PC-9 (cell line): ENCODE measurements around the gene RAB4A.

ENCODE experiments used
- EZH2 ChIP-seq: fragments of 200-600 bp; sonication (generic); IDR thresholded peaks from 2 replicates; pipeline ENCODE4 v1.8.0; 2017; ENCODE audit warnings: antibody characterized with exemption, low read depth
- TF ChIP-seq, protein P1 (sequence below): fragments of 200-600 bp; sonication (generic); conservative IDR thresholded peaks from 2 replicates; pipeline ENCODE4 v1.6.1; 2017; ENCODE audit warnings: mixed run types, antibody characterized with exemption, mild to moderate bottlenecking, moderate library complexity

DNA sequence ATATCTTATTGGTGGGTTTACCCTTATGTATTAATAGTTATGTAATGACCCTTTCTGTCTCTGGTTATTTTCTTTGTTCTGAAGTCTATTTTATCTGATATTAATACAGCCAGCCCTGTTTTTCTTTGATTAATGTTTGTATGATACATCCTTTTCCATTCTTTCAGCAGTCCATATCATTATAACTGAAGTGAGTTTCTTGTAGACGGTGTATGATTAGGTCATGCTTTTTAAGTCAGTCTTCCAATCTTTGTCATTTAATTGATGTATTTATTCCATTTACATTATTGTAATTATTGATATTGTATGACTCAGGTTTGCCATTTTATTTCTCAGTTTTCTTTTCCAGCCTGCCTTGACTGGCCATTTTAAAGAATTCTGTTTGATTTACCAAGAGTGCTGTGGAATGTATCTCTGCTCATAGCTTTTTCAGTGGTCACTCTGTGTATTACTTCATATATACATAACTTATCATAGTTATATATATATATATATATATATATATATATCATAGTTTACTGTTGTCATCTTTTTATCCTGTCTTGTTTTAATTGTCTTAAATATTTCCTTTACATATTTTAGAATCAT is 10.5 kb downstream of the RAB4A start:
- TF ChIP-seq, protein P1, sequence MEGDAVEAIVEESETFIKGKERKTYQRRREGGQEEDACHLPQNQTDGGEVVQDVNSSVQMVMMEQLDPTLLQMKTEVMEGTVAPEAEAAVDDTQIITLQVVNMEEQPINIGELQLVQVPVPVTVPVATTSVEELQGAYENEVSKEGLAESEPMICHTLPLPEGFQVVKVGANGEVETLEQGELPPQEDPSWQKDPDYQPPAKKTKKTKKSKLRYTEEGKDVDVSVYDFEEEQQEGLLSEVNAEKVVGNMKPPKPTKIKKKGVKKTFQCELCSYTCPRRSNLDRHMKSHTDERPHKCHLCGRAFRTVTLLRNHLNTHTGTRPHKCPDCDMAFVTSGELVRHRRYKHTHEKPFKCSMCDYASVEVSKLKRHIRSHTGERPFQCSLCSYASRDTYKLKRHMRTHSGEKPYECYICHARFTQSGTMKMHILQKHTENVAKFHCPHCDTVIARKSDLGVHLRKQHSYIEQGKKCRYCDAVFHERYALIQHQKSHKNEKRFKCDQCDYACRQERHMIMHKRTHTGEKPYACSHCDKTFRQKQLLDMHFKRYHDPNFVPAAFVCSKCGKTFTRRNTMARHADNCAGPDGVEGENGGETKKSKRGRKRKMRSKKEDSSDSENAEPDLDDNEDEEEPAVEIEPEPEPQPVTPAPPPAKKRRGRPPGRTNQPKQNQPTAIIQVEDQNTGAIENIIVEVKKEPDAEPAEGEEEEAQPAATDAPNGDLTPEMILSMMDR = no peak
- TF ChIP-seq EZH2 = no peak
